PC-3 (cell line): ENCODE measurements around the gene SCN8A.

ENCODE experiments used
- EZH2 ChIP-seq: fragments of 300-600 bp; sonication (generic); IDR thresholded peaks from one replicate; pipeline ENCODE4 v1.6.1; 2017; ENCODE audit warnings: antibody characterized with exemption, mild to moderate bottlenecking, low read length; ENCODE audit not compliant: unreplicated experiment
- EZH2phosphoT487 ChIP-seq: fragments of 300-600 bp; sonication (generic); IDR thresholded peaks from 2 replicates; pipeline ENCODE4 v1.6.1; 2018; ENCODE audit warnings: mild to moderate bottlenecking, antibody characterized with exemption, low read length, borderline replicate concordance
- TF ChIP-seq, protein P1 (sequence below): fragments of 300-600 bp; sonication (generic); conservative IDR thresholded peaks from 2 replicates; pipeline ENCODE4 v1.5.1; 2017; ENCODE audit warnings: antibody characterized with exemption, low read depth, mild to moderate bottlenecking, low read length

DNA sequence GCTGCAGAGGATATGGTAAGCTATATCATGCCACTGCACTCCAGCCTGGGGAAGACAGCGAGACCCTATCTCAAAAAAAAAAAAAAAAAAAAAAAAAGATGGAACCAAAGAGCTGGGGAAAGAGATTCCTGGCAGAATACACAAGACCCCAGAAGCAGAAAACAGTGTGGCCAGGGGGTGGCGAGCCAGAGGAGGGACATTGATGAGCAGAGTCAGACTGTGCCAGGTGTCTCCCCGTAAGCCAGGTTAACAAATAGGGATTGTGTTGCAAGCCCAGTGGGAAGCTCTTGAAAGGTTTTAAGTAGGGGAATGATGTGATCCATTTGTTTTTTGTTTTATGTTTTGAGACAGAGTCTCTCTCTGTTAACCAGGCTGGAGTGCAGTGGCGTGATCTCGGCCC lies 201.4 kb downstream of the SCN8A start:
- TF ChIP-seq, protein P1, sequence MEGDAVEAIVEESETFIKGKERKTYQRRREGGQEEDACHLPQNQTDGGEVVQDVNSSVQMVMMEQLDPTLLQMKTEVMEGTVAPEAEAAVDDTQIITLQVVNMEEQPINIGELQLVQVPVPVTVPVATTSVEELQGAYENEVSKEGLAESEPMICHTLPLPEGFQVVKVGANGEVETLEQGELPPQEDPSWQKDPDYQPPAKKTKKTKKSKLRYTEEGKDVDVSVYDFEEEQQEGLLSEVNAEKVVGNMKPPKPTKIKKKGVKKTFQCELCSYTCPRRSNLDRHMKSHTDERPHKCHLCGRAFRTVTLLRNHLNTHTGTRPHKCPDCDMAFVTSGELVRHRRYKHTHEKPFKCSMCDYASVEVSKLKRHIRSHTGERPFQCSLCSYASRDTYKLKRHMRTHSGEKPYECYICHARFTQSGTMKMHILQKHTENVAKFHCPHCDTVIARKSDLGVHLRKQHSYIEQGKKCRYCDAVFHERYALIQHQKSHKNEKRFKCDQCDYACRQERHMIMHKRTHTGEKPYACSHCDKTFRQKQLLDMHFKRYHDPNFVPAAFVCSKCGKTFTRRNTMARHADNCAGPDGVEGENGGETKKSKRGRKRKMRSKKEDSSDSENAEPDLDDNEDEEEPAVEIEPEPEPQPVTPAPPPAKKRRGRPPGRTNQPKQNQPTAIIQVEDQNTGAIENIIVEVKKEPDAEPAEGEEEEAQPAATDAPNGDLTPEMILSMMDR: no peak
- TF ChIP-seq EZH2: no peak
- TF ChIP-seq EZH2phosphoT487: no peak
